DOHH2 (cell line): ENCODE measurements around the gene FNDC3A.

Experiments
- H3F3A ChIP-seq: fragments of 200-600 bp; sonication (generic), shearing (Covaris generic); 2 replicates; pipeline ENCODE4 v1.6.0; 2016; ENCODE audit warnings: antibody characterized with exemption, mild to moderate bottlenecking; ENCODE audit not compliant: control insufficient read depth, insufficient read depth
- H3K27ac ChIP-seq: fragments of 200-600 bp; sonication (generic); 2 replicates; pipeline ENCODE4 v1.5.1; 2014; ENCODE audit warnings: low read depth, mild to moderate bottlenecking, low read length, moderate library complexity
- H3K27me3 ChIP-seq: fragments of 200-600 bp; sonication (generic); 2 replicates; pipeline ENCODE4 v1.6.1; 2014; ENCODE audit warnings: mild to moderate bottlenecking, low read length, mixed read lengths; ENCODE audit not compliant: control insufficient read depth
- H3K36me3 ChIP-seq: fragments of 200-600 bp; sonication (generic); 2 replicates; pipeline ENCODE4 v1.6.1; 2014; ENCODE audit warnings: mild to moderate bottlenecking, low read length, moderate library complexity, mixed read lengths; ENCODE audit not compliant: control insufficient read depth
- H3K4me1 ChIP-seq: fragments of 200-600 bp; sonication (generic); 2 replicates; pipeline ENCODE4 v1.6.1; 2014; ENCODE audit warnings: mild to moderate bottlenecking, low read length, mixed read lengths; ENCODE audit not compliant: control insufficient read depth
- H3K4me2 ChIP-seq: fragments of 200-600 bp; sonication (generic); 2 replicates; pipeline ENCODE4 v1.6.0; 2014; ENCODE audit warnings: mild to moderate bottlenecking, low read length, moderate library complexity
- H3K4me3 ChIP-seq: fragments of 200-600 bp; sonication (generic); 2 replicates; pipeline ENCODE4 v1.5.1; 2014; ENCODE audit warnings: mild to moderate bottlenecking, low read length, mixed read lengths
- H3K79me2 ChIP-seq: fragments of 200-600 bp; sonication (generic); 2 replicates; pipeline ENCODE4 v1.6.1; 2014; ENCODE audit warnings: mild to moderate bottlenecking, low read length, mixed read lengths; ENCODE audit not compliant: control insufficient read depth
- H3K9me2 ChIP-seq: fragments of 200-600 bp; sonication (generic); replicated peaks from 2 replicates; pipeline ENCODE4 v1.6.1; 2014; ENCODE audit warnings: mild to moderate bottlenecking, low read length, mixed read lengths; ENCODE audit not compliant: control insufficient read depth
- H3K9me3 ChIP-seq: fragments of 200-600 bp; sonication (generic); 2 replicates; pipeline ENCODE4 v1.6.1; 2014; ENCODE audit warnings: antibody characterized with exemption, low read length, mixed read lengths; ENCODE audit not compliant: control insufficient read depth, insufficient read depth
- H4K20me1 ChIP-seq: fragments of 200-600 bp; sonication (generic); 2 replicates; pipeline ENCODE4 v1.6.0; 2014; ENCODE audit warnings: low read depth, mild to moderate bottlenecking, antibody characterized with exemption, low read length, moderate library complexity; ENCODE audit not compliant: control insufficient read depth, insufficient read depth
- EZH2phosphoT487 ChIP-seq: fragments of 200-600 bp; sonication (generic); IDR thresholded peaks from 2 replicates; pipeline ENCODE4 v1.6.1; 2017; ENCODE audit warnings: borderline replicate concordance, mild to moderate bottlenecking, antibody characterized with exemption, low read length, moderate library complexity, mixed read lengths
- TF ChIP-seq, protein P1 (sequence below): fragments of 200-600 bp; sonication (generic); IDR thresholded peaks from one replicate; pipeline ENCODE4 v1.5.1; 2014; ENCODE audit warnings: antibody characterized with exemption, mild to moderate bottlenecking, low read depth, low read length; ENCODE audit not compliant: poor library complexity, severe bottlenecking

FNDC3A gene

DNA sequence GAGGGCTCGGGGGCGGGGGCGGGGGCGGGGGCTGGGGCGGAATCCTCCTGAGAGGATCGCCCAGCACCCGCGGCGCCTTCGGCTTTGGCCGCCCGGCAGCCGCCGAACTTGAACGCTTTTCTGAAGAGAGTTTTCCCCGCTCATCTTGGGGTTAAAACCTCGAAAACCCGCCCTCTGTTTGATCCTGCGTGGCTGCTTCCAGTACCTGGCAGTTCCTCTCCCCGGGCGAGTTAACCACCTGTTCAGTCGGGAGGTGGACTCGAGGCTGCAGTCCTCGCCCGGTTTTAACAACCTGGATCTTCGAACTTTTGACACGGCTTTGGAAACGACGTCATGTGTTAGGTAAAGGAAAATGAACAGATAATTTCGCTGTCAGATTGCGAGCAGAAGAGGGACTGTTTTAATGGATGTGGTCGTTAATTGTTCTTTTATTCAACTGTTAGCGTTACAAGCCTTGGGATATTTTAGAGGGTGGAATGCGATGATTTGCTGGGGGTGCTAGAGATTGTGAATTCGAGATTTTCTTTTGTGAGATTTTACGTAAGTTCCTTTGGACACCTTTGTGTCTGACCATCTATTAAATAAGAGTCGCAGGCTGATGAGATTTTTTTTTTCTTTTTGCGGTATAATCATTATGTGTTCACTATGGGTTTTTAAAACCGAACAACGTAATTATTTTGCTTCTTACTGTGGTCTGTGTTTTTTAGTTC lies 1.0 kb downstream of the FNDC3A start:
- H3K27ac ChIP-seq, result no peak overlapping the region
- H3K4me2 ChIP-seq, result peak overlapping the region; percentile 92
- peak overlapping the region; percentile 80 for H3K4me3 ChIP-seq
- H3K36me3 ChIP-seq, result no peaks in the 10 kb centered on the region
- H4K20me1 ChIP-seq, result peaks cover 17% of the 10 kb centered on the region
- no peaks in the 10 kb centered on the region for H3K79me2 ChIP-seq
- peaks cover 70% of the 10 kb centered on the region for H3K27me3 ChIP-seq
- peaks cover 36% of the 10 kb centered on the region for H3K4me1 ChIP-seq
- peaks cover 8% of the 10 kb centered on the region; the same call in 1 of the 2 replicates for H3K9me3 ChIP-seq
- peaks cover 8% of the 10 kb centered on the region for H3F3A ChIP-seq
- no peaks in the 10 kb centered on the region for H3K9me2 ChIP-seq
- peak; percentile 75; the same call in 1 of the 2 replicates for TF ChIP-seq EZH2phosphoT487
- TF ChIP-seq, protein P1, sequence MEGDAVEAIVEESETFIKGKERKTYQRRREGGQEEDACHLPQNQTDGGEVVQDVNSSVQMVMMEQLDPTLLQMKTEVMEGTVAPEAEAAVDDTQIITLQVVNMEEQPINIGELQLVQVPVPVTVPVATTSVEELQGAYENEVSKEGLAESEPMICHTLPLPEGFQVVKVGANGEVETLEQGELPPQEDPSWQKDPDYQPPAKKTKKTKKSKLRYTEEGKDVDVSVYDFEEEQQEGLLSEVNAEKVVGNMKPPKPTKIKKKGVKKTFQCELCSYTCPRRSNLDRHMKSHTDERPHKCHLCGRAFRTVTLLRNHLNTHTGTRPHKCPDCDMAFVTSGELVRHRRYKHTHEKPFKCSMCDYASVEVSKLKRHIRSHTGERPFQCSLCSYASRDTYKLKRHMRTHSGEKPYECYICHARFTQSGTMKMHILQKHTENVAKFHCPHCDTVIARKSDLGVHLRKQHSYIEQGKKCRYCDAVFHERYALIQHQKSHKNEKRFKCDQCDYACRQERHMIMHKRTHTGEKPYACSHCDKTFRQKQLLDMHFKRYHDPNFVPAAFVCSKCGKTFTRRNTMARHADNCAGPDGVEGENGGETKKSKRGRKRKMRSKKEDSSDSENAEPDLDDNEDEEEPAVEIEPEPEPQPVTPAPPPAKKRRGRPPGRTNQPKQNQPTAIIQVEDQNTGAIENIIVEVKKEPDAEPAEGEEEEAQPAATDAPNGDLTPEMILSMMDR, result no peak

DNA sequence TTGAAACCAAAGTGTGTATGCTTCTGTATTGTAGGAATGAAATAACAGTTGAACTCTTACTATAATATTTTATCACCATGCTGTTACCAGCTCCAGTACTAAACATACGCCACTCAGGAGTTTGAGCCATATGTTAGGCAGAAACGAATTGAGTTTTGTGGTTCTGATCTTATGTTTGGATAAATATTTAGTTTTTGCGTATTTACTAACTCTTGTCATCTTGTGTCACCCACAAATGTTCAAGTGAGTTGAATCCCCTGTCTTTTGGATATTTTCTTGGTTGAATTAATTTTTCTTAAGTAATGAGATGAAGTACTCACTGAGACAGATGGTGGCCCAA lies 1.5 kb downstream of the FNDC3A start:
- peaks cover 64% of the 10 kb centered on the region for H3K27me3 ChIP-seq
- peaks cover 8% of the 10 kb centered on the region; the same call in 1 of the 2 replicates for H3K9me3 ChIP-seq
- no peaks in the 10 kb centered on the region for H3K9me2 ChIP-seq
- TF ChIP-seq EZH2phosphoT487, result no peak
- TF ChIP-seq, protein P1, result no peak
- H3F3A ChIP-seq, result peaks cover 8% of the 10 kb centered on the region
- H3K4me3 ChIP-seq, result peak overlapping the region; percentile 80
- H4K20me1 ChIP-seq, result peaks cover 17% of the 10 kb centered on the region
- H3K79me2 ChIP-seq, result no peaks in the 10 kb centered on the region
- H3K4me2 ChIP-seq, result peak overlapping the region; percentile 92
- no peak overlapping the region for H3K27ac ChIP-seq
- no peaks in the 10 kb centered on the region for H3K36me3 ChIP-seq
- peaks cover 36% of the 10 kb centered on the region for H3K4me1 ChIP-seq

DNA sequence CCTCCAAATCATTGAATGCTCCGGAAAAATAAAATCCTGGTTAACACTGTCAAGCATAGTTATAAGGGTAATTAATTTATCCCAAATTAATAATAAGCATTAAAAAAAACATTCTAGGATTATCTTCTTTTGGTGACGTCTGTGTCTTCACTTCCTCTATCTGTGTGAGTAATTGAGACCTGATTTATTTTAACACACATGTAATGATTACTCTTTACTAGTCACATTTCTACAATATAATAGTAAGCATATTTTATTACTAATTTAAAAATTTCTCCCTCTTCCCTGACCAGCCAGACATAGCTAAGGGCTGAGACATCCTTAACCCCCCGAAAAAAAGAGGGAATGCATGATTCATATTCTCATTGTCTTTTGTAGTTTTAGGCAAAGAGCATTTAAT lies 2.3 kb downstream of the FNDC3A start:
- H3K4me2 ChIP-seq, result no peak overlapping the region
- H3K27me3 ChIP-seq, result peaks cover 59% of the 10 kb centered on the region
- H3K4me3 ChIP-seq, result no peak overlapping the region
- peaks cover 8% of the 10 kb centered on the region for H3F3A ChIP-seq
- H3K9me2 ChIP-seq, result no peaks in the 10 kb centered on the region
- no peaks in the 10 kb centered on the region for H3K36me3 ChIP-seq
- peaks cover 8% of the 10 kb centered on the region; the same call in 1 of the 2 replicates for H3K9me3 ChIP-seq
- H4K20me1 ChIP-seq, result peaks cover 17% of the 10 kb centered on the region
- no peak for TF ChIP-seq EZH2phosphoT487
- TF ChIP-seq, protein P1, result no peak
- H3K4me1 ChIP-seq, result peaks cover 36% of the 10 kb centered on the region
- no peaks in the 10 kb centered on the region for H3K79me2 ChIP-seq
- no peak overlapping the region for H3K27ac ChIP-seq
